GM21737 (cell line): Measurements from ENCODE around the gene SPDEF.

Source experiments
- ATAC-seq: cut with Tn5 transposase; IDR thresholded peaks from one replicate; pipeline ENCODE4 v1.9.1; 2021; ENCODE audit warnings: mild to moderate bottlenecking, moderate library complexity; ENCODE audit not compliant: unreplicated experiment

SPDEF gene

DNA sequence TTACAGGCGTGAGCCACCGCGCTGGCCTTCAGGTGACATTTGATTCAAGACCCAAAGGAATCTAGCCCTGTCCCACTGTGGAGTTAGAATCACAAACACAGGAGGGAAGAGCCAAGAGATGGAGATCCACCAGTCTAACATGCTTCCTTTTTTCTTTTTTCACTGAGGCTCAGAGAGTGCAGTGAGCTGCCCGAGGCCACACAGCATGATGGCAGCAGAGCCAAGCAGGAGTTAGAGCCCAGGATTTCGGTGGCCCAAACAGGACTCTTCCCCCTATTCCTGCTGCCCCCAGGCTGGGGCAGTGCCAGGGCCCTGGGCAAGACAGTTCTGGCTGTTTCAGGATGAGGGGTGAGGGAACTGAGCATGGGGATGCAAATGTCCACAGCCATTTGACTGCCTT lies 8.1 kb upstream of the SPDEF start:
- ATAC-seq = no peak

DNA sequence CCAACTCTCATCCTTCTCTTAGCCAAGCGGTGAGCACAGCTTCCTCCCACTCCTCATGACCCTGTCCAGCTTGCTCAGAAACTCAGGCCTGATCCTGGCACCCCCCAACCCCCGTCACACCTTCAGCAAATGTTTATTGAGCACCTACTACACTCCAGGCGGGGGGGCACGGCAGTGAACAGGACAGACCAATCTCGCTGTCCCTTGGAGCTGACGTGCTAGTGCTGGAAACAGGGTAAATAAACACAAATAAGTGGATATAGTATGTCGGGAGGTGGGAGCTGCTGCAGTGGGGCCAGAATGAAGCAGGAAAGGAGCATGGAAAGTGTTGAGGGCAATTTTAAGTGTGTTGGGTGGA lies 7.4 kb upstream of the SPDEF start:
- ATAC-seq = no peak

DNA sequence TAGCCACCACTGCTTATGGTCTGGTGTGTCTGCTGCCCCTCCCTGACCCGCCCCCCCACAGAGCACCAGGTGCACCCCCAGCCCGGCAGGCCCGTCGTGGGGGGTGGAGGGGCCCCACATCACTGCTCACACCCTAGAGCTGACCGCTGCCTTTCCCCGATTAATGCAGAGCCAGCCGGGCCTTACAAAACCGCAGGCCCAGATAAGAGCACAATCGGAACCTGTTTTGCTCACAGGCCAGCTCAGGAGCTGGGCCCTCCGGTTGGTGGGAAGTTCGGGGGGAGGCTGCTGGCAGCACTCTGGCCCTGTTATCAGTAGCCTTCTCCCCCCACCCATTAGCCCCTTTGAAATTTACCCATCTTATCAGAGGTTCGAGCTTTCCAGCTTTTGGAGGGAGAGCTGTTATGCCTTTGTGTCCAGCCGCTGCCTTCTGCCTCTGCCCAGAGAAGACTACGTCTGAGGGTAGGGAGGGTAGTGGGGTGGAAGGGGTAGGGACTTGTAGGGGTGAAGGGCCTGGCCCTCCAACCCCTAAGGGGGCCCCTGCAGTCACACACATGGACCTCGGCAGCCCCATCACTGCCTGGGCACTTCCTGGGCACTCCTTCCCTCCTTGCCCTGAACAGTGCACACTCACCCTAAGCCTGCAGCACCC lies 6.9 kb upstream of the SPDEF start:
- no peak for ATAC-seq

DNA sequence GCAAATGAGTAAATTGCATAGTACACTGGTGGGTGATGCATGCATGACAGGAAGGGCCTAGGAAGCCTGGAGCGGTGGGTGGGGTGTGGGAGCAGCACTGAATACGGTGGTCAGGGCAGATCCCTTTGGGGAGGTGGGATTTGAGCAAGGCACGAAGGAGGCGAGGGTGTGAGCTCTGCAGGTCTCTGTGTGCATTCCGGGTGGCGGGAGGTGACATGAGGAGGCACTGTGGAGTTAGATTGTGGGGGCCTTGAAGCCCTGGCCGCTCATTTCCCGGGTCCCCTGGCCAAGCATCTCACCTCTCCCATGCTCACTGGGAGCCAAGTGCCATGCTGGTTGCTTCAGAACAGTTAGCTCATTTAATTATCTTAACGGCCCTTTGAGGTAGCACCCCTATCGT lies 6.2 kb upstream of the SPDEF start:
- ATAC-seq = no peak

DNA sequence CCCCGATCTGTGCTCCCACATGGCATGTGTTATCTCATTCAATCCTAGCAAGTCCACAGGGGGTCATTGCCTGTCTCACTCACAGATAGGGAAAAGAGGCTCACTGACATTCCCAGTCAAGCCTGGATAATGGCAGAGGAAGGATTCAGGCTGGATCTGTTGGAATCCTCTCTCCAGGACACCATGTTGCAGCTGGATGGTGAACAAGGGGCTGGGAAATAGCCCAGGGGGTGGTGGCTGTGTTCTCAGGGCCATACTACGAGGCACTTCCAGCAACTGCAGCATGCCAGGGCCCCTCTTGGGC lies 5.0 kb upstream of the SPDEF start:
- ATAC-seq = no peak

DNA sequence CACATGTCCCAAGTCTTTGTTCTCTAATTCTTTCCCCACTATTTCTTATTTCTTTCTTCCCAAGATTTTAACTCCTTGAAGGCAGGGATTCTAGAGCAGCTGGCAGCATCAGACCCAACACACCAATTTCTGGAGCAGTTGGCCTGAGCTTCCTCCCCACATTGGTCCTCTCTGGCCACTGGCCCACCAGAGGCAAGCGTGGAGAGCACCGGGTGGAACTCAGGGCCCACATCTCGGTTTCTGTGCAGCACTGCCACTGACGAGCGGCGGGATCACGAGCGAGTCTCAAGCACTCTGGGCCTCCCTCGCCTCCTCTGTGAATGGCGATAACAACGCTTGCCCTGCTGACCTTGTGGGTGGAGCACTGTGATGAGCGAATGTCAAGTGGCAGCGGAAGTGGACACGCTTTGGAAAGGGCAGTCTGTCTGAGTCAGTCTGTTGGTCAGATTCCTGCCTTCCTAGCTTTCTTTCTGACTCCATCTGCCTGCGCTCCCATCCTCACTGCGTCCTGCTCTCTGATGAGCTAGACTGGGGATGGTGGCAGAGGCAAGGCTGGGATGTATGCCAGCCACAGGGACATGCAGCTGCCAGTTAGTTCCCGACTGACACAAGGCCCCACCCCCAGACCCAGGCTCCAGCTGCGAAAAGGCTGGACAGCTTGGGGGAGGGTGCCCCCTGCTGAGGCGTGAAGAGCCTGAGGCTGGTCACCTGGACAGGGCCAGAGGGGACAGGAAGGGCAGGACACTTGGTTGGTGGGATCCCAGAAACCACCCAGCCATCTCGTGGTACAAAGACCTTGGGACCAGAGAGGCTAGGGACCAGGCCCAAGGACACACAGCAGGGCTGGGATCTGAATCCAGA lies 4.5 kb upstream of the SPDEF start:
- no peak for ATAC-seq

DNA sequence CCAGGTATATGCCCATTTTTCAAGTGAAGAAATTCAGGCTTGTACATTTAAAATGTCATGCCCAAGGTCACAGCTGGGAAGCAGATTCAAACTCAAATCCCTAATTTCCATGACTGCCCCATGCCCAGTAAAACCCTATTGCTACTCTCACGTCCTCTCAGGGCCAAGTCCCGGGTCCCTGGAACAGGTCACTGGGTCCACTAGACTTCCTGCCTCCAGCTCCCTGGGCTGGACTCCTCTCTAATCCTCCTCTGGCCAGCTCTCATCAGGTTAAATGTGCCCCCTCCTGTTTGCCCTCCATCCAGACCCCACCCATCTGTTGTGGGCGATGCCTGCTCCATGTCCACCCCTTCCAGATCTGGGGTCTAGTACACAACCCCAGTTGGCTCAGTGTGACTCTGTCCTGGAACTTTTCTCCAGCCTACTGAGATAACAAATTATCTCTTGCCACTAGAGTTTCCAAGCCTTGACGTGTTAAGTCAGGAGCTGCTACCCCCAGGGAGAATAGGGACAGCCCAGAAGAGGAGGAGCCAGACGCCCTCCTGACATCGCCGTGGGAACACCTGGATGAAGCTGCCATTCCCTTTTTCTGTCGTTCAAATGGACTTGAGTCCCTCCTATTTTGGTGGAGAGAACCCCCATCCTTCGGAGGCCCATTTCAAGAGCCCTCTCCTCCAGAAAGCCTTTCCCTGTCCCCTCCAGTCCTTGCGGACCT lies 3.7 kb upstream of the SPDEF start:
- no peak for ATAC-seq

DNA sequence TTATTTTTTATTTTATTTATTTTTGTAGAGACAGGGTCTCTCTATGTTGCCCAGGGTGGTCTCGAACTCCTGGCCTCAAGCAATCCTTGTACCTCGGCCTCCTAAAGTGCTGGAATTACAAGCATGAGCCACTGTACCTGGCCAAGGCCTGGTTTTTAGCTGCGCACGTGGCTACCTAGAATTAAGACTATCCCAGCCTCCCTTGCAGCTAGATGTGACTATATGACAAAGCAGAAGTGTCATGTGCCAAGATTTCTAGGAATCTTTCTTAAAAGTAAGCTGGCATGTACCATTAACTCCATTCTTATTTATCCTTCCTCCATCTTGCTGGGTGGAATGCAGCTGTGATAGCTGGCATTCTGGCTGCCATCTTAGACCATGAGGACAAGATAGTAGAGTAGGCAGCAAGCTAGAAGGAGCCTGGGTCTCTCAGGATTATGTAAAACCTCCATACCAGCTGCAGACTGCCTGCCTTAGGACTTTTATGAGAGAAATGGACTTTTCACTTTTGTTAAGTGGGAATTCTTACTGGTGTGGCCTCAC lies 2.1 kb upstream of the SPDEF start:
- ATAC-seq = no peak

DNA sequence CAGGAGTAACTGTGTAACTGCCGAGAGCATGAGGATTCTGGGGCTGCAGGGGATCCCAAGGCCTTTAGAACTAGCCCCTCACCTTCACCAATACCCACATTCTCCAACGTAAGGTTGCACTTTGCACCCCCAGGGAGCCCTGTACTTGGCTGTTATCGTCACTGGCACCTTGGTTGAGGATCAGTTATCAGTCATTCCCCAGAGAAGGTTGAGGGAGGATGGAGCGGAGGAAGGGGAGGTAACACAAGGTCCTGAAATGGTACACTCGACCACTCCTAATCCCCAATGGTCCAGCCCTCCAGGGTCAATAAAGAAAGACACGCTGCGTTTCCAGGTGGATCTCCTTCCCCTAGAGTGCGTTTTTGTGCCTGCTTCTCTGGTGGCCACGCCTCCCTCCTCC lies 1.1 kb upstream of the SPDEF start:
- ATAC-seq = no peak

DNA sequence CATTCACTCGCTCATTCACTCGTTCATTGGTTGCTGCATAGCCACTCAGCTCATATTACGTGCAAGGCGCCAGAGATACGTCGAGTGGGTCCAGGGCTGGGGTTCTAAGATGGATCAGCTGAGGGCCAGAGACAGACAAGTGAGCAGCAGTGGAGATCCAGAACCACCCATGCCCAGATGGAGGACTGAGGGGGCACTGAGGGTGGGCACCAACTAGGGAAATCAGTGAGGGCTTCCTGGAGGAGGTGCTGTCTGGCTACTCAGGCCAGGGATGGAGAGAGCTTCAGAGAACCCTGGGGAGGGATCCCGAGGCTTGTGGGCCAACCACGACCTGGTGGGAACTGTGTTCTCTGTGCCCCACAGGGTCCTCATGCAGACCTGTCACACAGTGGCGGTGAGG lies 364 bp upstream of the SPDEF start:
- ATAC-seq = no peak

DNA sequence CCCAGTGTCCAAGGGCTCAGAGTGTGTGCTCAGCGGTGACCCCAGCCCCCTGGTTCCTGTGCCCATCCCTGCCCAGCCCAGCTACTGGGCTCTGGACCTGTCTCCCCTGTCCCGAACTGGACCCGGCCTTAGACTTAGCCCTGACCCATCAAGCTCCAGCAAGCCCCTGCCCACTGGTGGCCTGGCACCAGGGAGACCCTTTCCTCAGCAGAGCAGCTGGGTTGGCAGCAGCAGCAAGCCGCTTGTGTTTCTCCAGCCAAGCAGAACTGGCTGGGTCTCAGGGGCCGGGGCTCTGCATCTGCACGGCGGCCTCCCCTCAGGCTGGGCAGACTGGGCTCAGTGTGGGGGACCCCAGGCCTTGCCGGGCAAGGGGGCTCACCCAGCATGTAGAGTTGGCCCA lies 801 bp downstream of the SPDEF start:
- ATAC-seq = no peak

DNA sequence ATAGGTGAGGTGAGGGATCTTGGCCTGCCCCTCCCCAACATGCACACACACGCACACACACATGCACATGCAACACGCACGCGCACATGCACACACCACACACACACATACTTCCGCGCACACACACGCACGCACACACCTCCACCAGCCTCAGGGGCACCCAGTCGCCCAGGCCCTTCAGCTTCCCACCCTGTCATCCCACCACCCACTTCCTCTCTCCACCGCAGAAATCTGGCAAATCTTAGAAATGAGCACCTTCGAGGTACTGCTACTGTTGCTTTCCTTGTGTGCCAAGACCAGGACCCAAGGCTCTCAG lies 1.2 kb downstream of the SPDEF start:
- ATAC-seq = no peak

DNA sequence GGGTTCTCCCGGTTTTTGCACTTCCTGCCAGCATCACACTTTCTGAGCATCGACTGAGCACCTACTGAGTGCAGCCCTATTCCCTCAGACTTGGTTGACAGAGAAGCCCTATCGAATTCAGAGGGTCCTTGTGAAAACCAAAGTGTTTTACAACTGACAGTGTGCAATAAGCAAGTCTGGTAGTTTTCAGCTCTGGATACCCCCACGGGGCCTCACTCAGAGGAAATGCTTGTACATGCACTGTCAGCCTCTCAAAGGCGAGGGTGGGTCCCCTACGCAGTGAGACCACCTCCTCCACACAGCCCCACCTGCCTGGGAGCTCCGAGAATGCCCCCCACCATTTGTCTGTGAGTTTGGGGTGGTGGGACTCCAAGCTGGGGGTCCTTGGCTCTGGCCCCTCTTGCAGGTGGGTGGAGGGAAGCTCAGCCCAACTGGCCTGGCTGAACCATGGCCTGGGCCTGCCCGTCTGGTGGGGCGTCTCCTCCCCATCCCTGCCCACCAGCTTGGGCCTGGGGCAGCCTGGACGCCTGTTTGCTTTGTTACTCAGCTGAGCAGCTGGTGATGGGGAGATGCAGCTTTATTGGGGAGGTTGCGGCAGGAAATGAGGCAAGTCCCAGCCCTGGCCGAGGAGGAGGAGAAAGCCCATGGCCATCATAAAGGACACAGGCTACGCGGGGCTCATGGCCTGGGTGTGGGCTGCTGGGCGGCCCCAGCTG lies 1.7 kb downstream of the SPDEF start:
- ATAC-seq = no peak

DNA sequence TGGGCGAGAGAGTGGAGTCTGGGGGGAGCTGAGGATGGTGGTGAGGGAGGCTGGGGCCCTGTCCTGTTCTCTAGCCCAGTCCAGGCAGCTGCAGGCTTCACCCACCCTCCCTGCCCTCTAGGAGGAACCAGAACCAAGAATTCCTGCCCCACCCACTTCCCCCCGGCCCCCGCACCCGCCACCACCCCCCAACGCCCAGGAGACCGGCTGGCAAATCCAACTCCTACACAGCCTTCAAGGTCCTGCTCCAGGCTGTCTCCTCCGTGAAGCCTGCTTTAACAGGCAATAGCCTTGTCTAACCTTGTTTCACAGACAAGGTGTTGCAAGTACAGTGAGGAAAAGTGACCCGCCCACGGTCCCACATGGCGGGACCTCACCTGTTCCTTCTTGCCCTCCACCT lies 2.4 kb downstream of the SPDEF start:
- ATAC-seq = no peak

DNA sequence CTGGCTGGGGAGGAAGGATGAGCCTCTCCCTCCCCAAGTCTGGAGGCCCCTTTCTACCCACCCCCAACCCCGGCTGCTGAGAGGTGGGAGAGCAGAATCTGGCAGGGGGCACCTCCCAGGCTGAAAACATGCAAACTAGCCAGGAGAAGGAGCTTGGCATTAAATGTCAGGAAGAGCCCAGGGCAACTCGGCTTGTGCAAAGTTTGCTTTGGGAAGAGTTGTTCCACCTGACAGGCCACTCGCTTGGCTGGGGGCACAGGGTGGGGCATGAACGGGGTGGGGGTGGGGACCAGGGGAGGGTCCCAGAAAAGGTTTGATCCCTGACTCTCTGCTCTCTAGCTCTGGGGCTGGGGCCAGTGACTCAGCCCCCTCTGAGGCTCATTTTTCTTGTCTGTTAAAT lies 3.0 kb downstream of the SPDEF start:
- no peak for ATAC-seq

DNA sequence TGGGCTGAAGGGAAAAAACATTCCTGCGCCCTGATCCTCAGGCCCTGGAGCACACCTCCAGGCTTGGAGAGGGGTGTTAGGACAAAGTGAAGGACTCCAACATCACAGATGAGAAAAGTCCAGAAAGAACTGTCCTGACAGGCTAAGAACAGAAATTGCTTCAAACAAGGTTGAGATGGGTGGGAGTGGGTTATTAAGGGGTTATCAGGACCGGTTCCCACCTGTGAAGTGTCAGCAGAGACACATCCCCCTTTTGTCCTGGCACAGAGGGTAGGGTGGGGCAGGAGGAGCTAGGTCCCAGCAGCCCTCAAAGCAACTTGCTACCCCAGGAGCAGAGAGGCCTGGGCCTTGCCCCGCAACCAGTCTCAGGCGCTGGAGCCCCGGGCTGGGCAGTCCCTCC lies 3.5 kb downstream of the SPDEF start:
- no peak for ATAC-seq

DNA sequence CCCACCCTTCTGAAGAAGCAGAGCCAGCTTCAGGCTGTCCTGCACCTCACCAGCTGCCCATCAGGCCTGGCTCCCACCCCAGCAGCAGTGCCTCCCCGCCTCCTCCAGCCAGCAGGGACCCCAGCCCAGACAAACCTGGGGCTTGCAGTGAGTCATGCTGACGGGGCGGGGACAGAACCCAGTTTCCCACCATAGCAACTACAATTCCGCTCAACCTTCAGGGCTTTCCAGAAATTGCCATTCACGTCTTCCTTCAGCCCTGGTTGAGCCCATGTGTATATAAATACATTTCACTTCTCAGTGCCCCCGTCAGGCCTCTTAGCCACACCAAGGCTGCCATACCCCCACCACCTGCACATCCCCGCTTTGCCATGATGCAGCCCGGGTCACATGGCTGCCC lies 4.4 kb downstream of the SPDEF start:
- no peak for ATAC-seq

DNA sequence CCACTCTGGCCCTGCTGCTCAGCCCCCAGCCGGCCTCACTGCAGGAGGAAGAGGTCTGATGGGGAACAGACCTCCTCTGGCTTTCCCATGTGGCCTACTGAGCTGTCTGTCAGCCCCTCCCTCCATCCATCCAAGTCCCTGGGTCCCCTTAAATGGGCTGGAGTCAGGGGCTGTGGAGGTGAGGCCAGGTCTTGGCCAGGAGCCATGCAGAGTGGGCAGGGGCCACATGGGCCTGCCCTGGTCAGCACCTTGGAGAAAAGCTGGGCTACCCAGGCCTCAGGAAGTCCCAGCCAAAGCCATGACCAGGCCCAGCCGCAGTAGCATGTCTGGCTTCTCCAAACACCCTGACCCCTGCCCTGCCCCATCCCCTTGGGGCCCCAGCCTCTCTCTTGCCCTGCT lies 6.3 kb downstream of the SPDEF start:
- no peak for ATAC-seq

DNA sequence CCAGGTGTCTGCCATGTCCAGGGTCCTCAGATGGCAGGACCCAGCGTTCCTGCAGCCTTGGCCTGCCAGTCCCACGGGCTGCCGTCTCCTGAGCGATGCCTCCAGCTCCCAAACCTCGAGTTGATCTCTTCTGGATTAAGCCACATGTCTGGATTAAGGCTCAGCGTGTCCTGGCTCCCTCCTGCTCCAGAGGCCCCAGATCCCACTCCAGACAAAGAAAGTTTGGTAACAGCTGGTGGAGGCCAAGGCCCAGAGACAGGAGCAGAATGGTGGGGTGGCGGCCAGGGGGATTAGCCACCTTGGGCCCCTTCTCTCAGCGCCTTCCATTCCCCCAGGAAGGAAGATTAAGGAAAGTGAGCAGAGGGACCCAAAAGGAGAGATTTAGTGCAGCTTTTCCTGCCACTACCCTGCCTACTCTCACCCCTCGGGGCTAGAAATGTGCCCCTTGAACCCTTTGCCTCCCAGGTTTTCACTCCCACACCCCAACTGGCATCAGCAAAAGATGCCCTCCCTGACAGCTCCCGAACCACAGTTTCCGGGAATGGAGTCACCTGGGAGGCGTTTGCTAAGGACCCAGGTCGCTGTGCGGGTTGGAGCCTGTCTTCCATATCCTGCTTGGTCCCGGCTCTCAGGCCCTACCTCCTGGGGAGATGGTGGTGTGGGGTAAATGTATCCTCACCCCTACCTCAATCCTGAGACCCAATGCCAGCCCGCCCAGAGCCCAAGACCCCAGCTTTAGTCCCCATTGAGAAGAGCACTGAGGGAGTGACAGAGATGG lies 6.9 kb downstream of the SPDEF start:
- no peak for ATAC-seq

DNA sequence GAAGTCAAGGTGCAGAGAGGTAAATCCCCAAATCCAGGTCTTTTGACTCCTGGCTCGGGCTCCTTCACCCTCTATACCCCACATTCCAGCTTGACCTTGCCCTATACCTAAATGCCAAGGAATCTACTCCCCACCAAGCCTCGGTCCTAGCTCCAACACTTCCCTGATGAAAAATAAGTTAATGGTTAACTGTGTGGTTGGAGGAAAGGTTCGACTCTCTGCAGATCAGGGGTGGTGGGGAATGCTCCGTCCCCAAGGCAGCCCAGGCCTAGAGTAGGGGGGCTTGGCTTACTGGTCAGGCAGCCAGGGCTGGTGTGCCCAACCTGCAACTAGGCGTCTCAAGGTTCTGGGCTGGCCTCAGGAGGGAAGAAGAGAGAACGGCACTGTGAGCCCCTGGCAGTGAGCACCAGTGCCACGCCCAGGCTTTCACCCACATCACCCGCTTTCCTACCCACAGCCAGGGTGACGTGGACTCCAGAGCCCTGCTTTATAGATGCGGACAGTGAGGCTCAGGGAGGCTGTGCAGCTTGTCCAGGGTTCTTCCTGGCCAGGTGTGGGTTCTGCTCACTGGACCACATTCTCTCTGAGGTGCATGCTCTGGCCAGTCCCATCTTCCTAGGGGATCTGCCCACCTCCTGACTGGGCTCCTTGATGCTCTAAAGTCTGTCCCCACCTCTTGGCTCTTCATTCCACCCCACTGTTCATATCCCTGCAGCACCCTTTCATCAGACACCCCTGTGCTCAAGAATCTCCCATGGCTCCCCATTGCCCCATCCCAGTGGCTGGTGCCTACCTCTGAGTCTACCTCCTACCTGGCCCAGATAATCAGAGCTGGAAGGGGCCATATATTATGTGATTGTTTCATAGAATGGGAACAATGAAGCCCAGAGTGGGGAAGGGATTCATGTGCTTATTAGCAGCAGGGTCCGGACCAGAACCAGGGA lies 8.2 kb downstream of the SPDEF start:
- no peak for ATAC-seq
